ENCODE results near the gene CHRDL2. TPM values are rescaled to one million over a fixed set of nuclear protein-coding genes. Genes with fewer than 3 reads are reported as not detected.

CHRDL2 gene
- total RNA-seq, 1 experiment from 2014 or later = not detected

- ChIA-PET RAD21 (ENCODE audit: low non-redundant PET in 1 of 2, low total read pairs in 2 of 2, uncharacterized antibody in 2 of 2, unreplicated experiment in 2 of 2) (no interaction called here), POLR2A (no interaction called here), CTCF (interaction anchor here (1.3 kb wide), 1 partner anchor 45 kb away, joined by 3 read pairs; no protein-coding TSS in a partner anchor)
- BruUV-seq (replicated peaks) = no TSS peak
- no peaks in the 10 kb centered on the region for H4K20me1 ChIP-seq (ENCODE audit: insufficient read depth)
- H3K9me2 ChIP-seq (ENCODE audit: insufficient read depth) = no peaks in the 10 kb centered on the region
- H3K9me3 ChIP-seq (ENCODE audit: control insufficient read depth in 1 of 2, insufficient read depth in 1 of 2, low read depth in 1 of 2, low read length in 2 of 2) = no peaks in the 10 kb centered on the region
- no peaks in the 10 kb centered on the region for H3K36me3 ChIP-seq (ENCODE audit: control insufficient read depth in 1 of 2, insufficient read depth in 2 of 2, low read length in 2 of 2)
- intact Hi-C loops (cut with micrococcal nuclease) = loop anchor here (5.0 kb wide), 1 partner anchor 37 kb away; no protein-coding TSS in a partner anchor
- H2AFZ ChIP-seq (ENCODE audit: low read depth, low read length, poor library complexity, severe bottlenecking) = no peak overlapping the region
- no peak for TF ChIP-seq CBX3 (IDR thresholded peaks at IDR 0.05; ENCODE audit: low read depth)
- no peak for TF ChIP-seq YY1 (IDR thresholded peaks at IDR 0.05; ENCODE audit: extremely low read depth, insufficient replicate concordance, low read depth, low read length)
- no peak for TF ChIP-seq TCF7L2 (IDR thresholded peaks at IDR 0.05; ENCODE audit: borderline replicate concordance, extremely low read depth, insufficient read depth, insufficient read length)
- TF ChIP-seq ZBTB33 (IDR thresholded peaks at IDR 0.05; ENCODE audit: extremely low read depth, insufficient replicate concordance, low read length) = no peak
- no peak for TF ChIP-seq SP1 (IDR thresholded peaks at IDR 0.05; ENCODE audit: low read depth)
- TF ChIP-seq EZH2 (IDR thresholded peaks at IDR 0.05) = no peak
- no peak for TF ChIP-seq REST (IDR thresholded peaks at IDR 0.05; ENCODE audit: low read depth)
- TF ChIP-seq ELF1 (IDR thresholded peaks at IDR 0.05; ENCODE audit: borderline replicate concordance, low read depth) = no peak
- no peak for TF ChIP-seq EZH2phosphoT487 (IDR thresholded peaks at IDR 0.05; ENCODE audit: borderline replicate concordance)
- TF ChIP-seq POLR2AphosphoS5 (IDR thresholded peaks at IDR 0.05; ENCODE audit: low read depth, low read length) = no peak
- no peak for TF ChIP-seq EGR1 (IDR thresholded peaks at IDR 0.05; ENCODE audit: low read depth)
- TF ChIP-seq MAX (IDR thresholded peaks at IDR 0.05) = no peak
- no peak for TF ChIP-seq FOSL1 (IDR thresholded peaks at IDR 0.05; ENCODE audit: low read depth)
- TF ChIP-seq ZNF274 (IDR thresholded peaks at IDR 0.05; ENCODE audit: low read depth, low read length) = no peak
- TF ChIP-seq JUND (IDR thresholded peaks at IDR 0.05) = no peak
- no peak for TF ChIP-seq ATF3 (IDR thresholded peaks at IDR 0.05)
- TF ChIP-seq CEBPB (IDR thresholded peaks at IDR 0.05; ENCODE audit: low read depth) = no peak
- TF ChIP-seq POLR2A (IDR thresholded peaks at IDR 0.05; ENCODE audit: borderline replicate concordance, extremely low read depth, insufficient read depth, insufficient read length) = no peak
- TF ChIP-seq RAD21 (IDR thresholded peaks at IDR 0.05; ENCODE audit: low read depth) = no peak
- DNase-seq (ENCODE audit: low read depth, low spot score) (no peak), ATAC-seq (no peak)
- H3K9ac ChIP-seq (ENCODE audit: low read length) = no peak overlapping the region
- H3K4me3 ChIP-seq (replicated peaks in 1 of 2; ENCODE audit: low read depth in 1 of 2, low read length in 2 of 2) = no peak overlapping the region
- H3K4me2 ChIP-seq (ENCODE audit: low read length) = no peak overlapping the region
- H3K27me3 ChIP-seq (ENCODE audit: insufficient read depth, low read length) = no peaks in the 10 kb centered on the region
- no peak overlapping the region for H3K27ac ChIP-seq (ENCODE audit: low read depth, low read length)
- no peaks in the 10 kb centered on the region for H3K79me2 ChIP-seq (ENCODE audit: insufficient read depth, low read length)
- H3K4me1 ChIP-seq (ENCODE audit: control insufficient read depth in 1 of 2, insufficient read depth in 2 of 2, low read length in 2 of 2) = peaks cover 0 to 7% of the 10 kb centered on the region in 2 experiments; a peak in 2 of 4 replicates
Observed at GRCh38 chr11:74699615-74700396, 31.4 kb downstream of the CHRDL2 start.

Data from HCT116 (cell line).